Naive thymus-derived CD8-positive, alpha-beta T cell (primary cell): Measurements from ENCODE around the gene CCDC13. TPM values are rescaled to one million over a fixed set of nuclear protein-coding genes. Genes with fewer than 3 reads are reported as not detected.

Experiments
- ATAC-seq, 2 donors: fragments of 150-1000 bp; cut with Tn5 transposase in 1 of 2; sonication (Bioruptor Pico), chemical (Tn5 transposase) in 1 of 2; 1 replicate in 1 of 2; 2 replicates in 1 of 2; pipeline ENCODE4 v1.10.0; 2021; ENCODE audit warnings: mild to moderate bottlenecking in 2 of 2, moderate library complexity in 2 of 2
- POLR2A ChIA-PET: fragments of 350-600 bp; sonication (Branson Sonifier 250); formaldehyde crosslinking; loops from one replicate; lab custom pipeline; 2021; ENCODE audit warnings: antibody characterized with exemption; lab: Charles Lee
- DNase-seq, 10 donors: peaks; one replicate each; pipeline versions ENCODE4 v3.0.0 to v3.0.0-alpha.2; 2020 to 2022
- H3K27ac Mint-ChIP-seq, 10 donors: one replicate each; pipeline ENCODE4 v1.8.0; 2020 to 2022; ENCODE audit warnings: mild to moderate bottlenecking in 10 of 10, mixed read lengths in 10 of 10, moderate library complexity in 4 of 10, inconsistent platforms in 1 of 10
- H3K27me3 Mint-ChIP-seq, 5 donors: one replicate each; pipeline ENCODE4 v1.8.0; 2021 to 2022; ENCODE audit warnings: mixed read lengths in 5 of 5
- H3K36me3 Mint-ChIP-seq, 3 donors: one replicate each; pipeline ENCODE4 v1.8.0; 2020 to 2022; ENCODE audit warnings: mixed read lengths in 3 of 3, mild to moderate bottlenecking in 2 of 3, inconsistent platforms in 1 of 3
- H3K4me1 Mint-ChIP-seq, 4 donors: one replicate each; pipeline ENCODE4 v1.8.0; 2021 to 2022; ENCODE audit warnings: mixed read lengths in 4 of 4
- H3K4me3 Mint-ChIP-seq, 10 donors: one replicate each; pipeline ENCODE4 v1.8.0; 2020 to 2022; ENCODE audit warnings: mild to moderate bottlenecking in 10 of 10, mixed read lengths in 10 of 10, moderate library complexity in 6 of 10, inconsistent platforms in 1 of 10
- H3K9me3 Mint-ChIP-seq, 9 donors: one replicate each; pipeline ENCODE4 v1.8.0; 2020 to 2022; ENCODE audit warnings: mixed read lengths in 9 of 9, mild to moderate bottlenecking in 3 of 9, inconsistent platforms in 1 of 9, moderate library complexity in 1 of 9
- polyA plus RNA-seq, 3 donors: library from polyadenylated mRNA; unstranded; fragments of 300-500 nt; fragmentation: Illumina TruSeq; gene quantifications; one replicate each; pipeline ENCODE4 v1.2.3, GENCODE V29; 2021
- total RNA-seq, 8 experiments: library from RNA in 2 of 8; stranded (reverse) in 2 of 8; gene quantifications; one replicate each; pipeline ENCODE4 v1.2.3 and lab custom pipeline; 2021 to 2026

CCDC13 gene
- total and polyA plus RNA-seq, 5 experiments from 2014 or later = 0.73 to 0.88 TPM; not detected in 3

- Mint-ChIP-seq H3K27me3 (no peaks in the 10 kb centered on the region), H3K4me3 (no peak overlapping the region), H3K4me1 (peaks cover 6 to 23% (median 12%) of the 10 kb centered on the region in 4 donors), H3K36me3 (peaks cover 0 to 55% (median 13%) of the 10 kb centered on the region in 3 donors), H3K27ac (peak overlapping the region in 1 of 10 donors; percentile 12), H3K9me3 (no peaks in the 10 kb centered on the region)
- POLR2A ChIA-PET = no interaction called here
- ATAC-seq (no peak), DNase-seq (no peak)
Observed at GRCh38 chr3:42790714-42791229, 17.7 kb upstream of the CCDC13 start.

DNA sequence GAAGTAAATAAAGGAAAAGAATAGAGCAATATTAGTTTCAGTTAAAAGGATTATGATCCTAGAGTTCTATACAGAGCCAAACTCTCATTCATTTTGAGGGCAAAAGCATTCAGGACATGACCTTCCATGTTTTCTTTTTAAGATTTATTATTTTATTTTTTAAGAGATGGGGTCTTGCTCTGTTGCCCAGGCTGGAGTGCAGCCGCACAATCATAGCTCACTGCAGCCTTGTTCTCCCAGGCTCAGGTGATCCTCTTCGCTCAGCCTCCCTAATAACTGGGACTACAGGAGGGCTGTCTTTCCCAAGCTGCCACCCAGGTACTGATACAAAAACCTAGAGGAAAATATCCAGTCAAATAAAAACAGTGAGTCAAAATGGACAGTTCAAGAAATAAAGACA lies 13.6 kb upstream of the CCDC13 start:
- peaks cover 2 to 8% (median 6%) of the 10 kb centered on the region in 4 donors for H3K4me1 Mint-ChIP-seq
- DNase-seq = no peak
- no peak for ATAC-seq
- H3K36me3 Mint-ChIP-seq = peaks cover 0 to 62% (median 7%) of the 10 kb centered on the region in 3 donors
- H3K27me3 Mint-ChIP-seq = no peaks in the 10 kb centered on the region
- no peak overlapping the region for H3K27ac Mint-ChIP-seq
- no peaks in the 10 kb centered on the region for H3K9me3 Mint-ChIP-seq
- no peak overlapping the region for H3K4me3 Mint-ChIP-seq
- POLR2A ChIA-PET = no interaction called here

GRCh38 chr3:42786212-42786611 lies 13.2 kb upstream of the CCDC13 start:
- no peak for DNase-seq
- H3K27me3 Mint-ChIP-seq = no peaks in the 10 kb centered on the region
- no peak for ATAC-seq
- POLR2A ChIA-PET = no interaction called here
- peaks cover 0 to 61% (median 7%) of the 10 kb centered on the region in 3 donors for H3K36me3 Mint-ChIP-seq
- no peak overlapping the region for H3K27ac Mint-ChIP-seq
- H3K4me3 Mint-ChIP-seq = no peak overlapping the region
- H3K9me3 Mint-ChIP-seq = no peaks in the 10 kb centered on the region
- H3K4me1 Mint-ChIP-seq = peaks cover 2 to 8% (median 6%) of the 10 kb centered on the region in 4 donors

DNA sequence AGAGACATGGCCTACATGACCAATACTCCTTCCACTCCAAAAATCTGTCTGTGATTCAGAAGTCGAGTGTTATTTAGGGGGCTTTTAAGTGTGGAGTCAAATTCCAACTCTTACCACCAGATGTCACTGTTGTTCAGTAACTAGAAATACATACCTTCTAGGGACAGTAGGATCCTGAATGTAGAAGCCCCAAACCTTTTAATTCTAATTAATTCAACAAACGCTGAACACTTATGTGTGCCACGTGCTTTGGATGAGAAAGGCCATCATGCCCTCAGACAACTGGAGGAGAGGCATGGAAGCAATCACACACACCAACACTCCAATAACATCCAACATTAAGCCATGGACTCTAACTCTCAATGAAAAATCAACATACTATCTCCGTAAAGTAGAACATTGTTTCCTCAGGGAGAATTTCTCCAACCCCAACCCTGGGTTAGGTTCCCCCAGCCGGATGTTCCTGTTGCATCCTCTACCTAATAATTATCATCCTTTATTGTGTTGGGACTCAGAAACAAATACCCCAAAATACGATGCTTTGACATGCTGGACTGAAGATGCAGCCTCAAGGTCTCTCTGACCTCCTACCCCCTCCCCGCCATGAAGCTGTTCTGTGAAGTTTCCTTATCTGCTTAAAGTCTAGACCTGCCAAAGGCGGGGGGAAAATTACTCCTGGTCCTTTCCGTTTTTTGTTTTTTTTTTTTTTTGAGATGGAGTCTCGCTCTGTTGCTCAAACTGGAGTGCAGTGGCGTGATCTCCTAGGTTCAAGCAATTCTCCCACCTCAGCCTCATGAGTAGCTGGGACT lies 8.0 kb upstream of the CCDC13 start:
- Mint-ChIP-seq H3K9me3 (no peaks in the 10 kb centered on the region), H3K4me1 (peaks cover 0 to 3% (median 1%) of the 10 kb centered on the region in 4 donors), H3K4me3 (no peak overlapping the region), H3K27ac (no peak overlapping the region), H3K36me3 (peaks cover 0 to 28% (median 2%) of the 10 kb centered on the region in 3 donors), H3K27me3 (no peaks in the 10 kb centered on the region)
- POLR2A ChIA-PET = no interaction called here
- ATAC-seq = peak; percentile 82 to 91
- peak in 6 of 10 donors; percentile 28 to 71 (median 57) for DNase-seq

DNA sequence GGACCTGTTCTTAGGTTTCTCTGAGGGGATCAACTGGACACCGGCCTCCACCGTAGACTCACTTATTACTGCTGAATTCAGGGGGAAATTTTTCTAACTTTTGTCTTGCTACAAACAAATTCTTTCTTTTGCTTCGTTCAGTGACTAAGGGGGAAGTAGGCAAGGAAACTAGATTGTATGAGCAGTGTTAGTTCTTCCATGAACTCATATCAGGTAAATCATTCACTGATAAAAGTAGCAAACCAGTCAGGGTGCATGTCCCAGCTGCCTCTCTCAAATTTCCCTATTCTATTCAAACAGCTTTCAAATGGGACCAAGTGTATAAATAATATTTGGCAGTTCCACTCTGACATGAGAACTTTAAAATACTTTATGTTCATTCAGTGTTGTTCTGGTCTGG lies 7.3 kb upstream of the CCDC13 start:
- DNase-seq (no peak), ATAC-seq (no peak)
- POLR2A ChIA-PET = no interaction called here
- peaks cover 0 to 3% (median 1%) of the 10 kb centered on the region in 4 donors for H3K4me1 Mint-ChIP-seq
- no peak overlapping the region for H3K27ac Mint-ChIP-seq
- no peaks in the 10 kb centered on the region for H3K27me3 Mint-ChIP-seq
- H3K4me3 Mint-ChIP-seq = no peak overlapping the region
- peaks cover 0 to 22% (median 2%) of the 10 kb centered on the region in 3 donors for H3K36me3 Mint-ChIP-seq
- no peaks in the 10 kb centered on the region for H3K9me3 Mint-ChIP-seq

- H3K27me3 Mint-ChIP-seq = no peaks in the 10 kb centered on the region
- H3K27ac Mint-ChIP-seq = no peak overlapping the region
- H3K4me1 Mint-ChIP-seq = peaks cover 0 to 5% (median 3%) of the 10 kb centered on the region in 4 donors
- POLR2A ChIA-PET = no interaction called here
- DNase-seq = no peak
- no peaks in the 10 kb centered on the region for H3K9me3 Mint-ChIP-seq
- peaks cover 0 to 11% (median 2%) of the 10 kb centered on the region in 3 donors for H3K36me3 Mint-ChIP-seq
- no peak overlapping the region for H3K4me3 Mint-ChIP-seq
- no peak for ATAC-seq
Observed at GRCh38 chr3:42778644-42779043, 5.6 kb upstream of the CCDC13 start.

- no peak for DNase-seq
- H3K27ac Mint-ChIP-seq = peak overlapping the region; percentile 48 to 98 (median 96)
- peak overlapping the region; percentile 87 to 98 (median 91) for H3K4me3 Mint-ChIP-seq
- peaks cover 0 to 2% (median 0%) of the 10 kb centered on the region in 9 donors for H3K9me3 Mint-ChIP-seq
- POLR2A ChIA-PET = no interaction called here
- no peaks in the 10 kb centered on the region for H3K36me3 Mint-ChIP-seq
- H3K4me1 Mint-ChIP-seq = peaks cover 9 to 16% (median 11%) of the 10 kb centered on the region in 4 donors
- no peaks in the 10 kb centered on the region for H3K27me3 Mint-ChIP-seq
- peak; percentile 10 to 26 for ATAC-seq
Observed at GRCh38 chr3:42773409-42773751, 327 bp upstream of the CCDC13 start.

GRCh38 chr3:42771271-42771670 lies 1.8 kb downstream of the CCDC13 start:
- peaks cover 0 to 2% (median 0%) of the 10 kb centered on the region in 9 donors for H3K9me3 Mint-ChIP-seq
- H3K36me3 Mint-ChIP-seq = no peaks in the 10 kb centered on the region
- POLR2A ChIA-PET = interaction anchor here (1.6 kb wide), 1 partner anchor 110 kb away, joined by 4 read pairs; no protein-coding TSS in a partner anchor
- peak overlapping the region in 6 of 10 donors; percentile 9 to 86 (median 16) for H3K27ac Mint-ChIP-seq
- no peak for ATAC-seq
- H3K27me3 Mint-ChIP-seq = no peaks in the 10 kb centered on the region
- no peak for DNase-seq
- peaks cover 9 to 16% (median 11%) of the 10 kb centered on the region in 4 donors for H3K4me1 Mint-ChIP-seq
- peak overlapping the region in 5 of 10 donors; percentile 38 to 89 (median 50) for H3K4me3 Mint-ChIP-seq

GRCh38 chr3:42769477-42770131 lies 3.4 kb downstream of the CCDC13 start:
- H3K4me1 Mint-ChIP-seq = peaks cover 9 to 18% (median 11%) of the 10 kb centered on the region in 4 donors
- no peak for ATAC-seq
- H3K36me3 Mint-ChIP-seq = no peaks in the 10 kb centered on the region
- H3K27me3 Mint-ChIP-seq = no peaks in the 10 kb centered on the region
- DNase-seq = no peak
- no peak overlapping the region for H3K4me3 Mint-ChIP-seq
- H3K9me3 Mint-ChIP-seq = peaks cover 0 to 2% (median 0%) of the 10 kb centered on the region in 9 donors
- no peak overlapping the region for H3K27ac Mint-ChIP-seq
- POLR2A ChIA-PET = interaction anchor here (1.6 kb wide), 1 partner anchor 112 kb away, joined by 4 read pairs; no protein-coding TSS in a partner anchor

GRCh38 chr3:42764561-42765295 lies 8.3 kb downstream of the CCDC13 start:
- no peak overlapping the region for H3K4me3 Mint-ChIP-seq
- POLR2A ChIA-PET = no interaction called here
- H3K4me1 Mint-ChIP-seq = peaks cover 0 to 5% (median 0%) of the 10 kb centered on the region in 4 donors
- ATAC-seq (no peak), DNase-seq (no peak)
- no peaks in the 10 kb centered on the region for H3K9me3 Mint-ChIP-seq
- no peak overlapping the region for H3K27ac Mint-ChIP-seq
- H3K36me3 Mint-ChIP-seq = no peaks in the 10 kb centered on the region
- no peaks in the 10 kb centered on the region for H3K27me3 Mint-ChIP-seq

DNA sequence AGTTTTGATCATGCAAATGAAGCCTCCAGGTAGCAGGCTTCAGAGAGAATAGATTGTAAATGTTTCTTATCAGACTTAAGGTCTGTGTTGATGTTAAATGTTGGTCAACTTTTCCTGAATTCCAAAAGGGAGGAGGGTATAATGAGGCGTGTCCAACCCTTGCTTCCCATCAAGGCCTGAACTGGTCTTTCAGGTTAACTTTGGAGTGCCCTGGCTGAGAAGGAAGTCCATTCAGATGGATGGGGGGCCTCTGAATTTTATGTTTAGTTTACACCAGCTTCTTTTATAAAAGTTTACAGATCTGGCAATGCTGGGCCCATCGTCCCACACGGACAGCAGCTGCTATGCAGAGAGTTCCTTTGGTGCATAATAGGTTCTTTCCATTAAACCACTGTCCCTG lies 8.9 kb downstream of the CCDC13 start:
- H3K36me3 Mint-ChIP-seq = no peaks in the 10 kb centered on the region
- ATAC-seq = no peak

GRCh38 chr3:42763021-42763420 lies 10.0 kb downstream of the CCDC13 start:
- Mint-ChIP-seq H3K36me3 (no peaks in the 10 kb centered on the region), H3K4me1 (peaks cover 0 to 5% (median 0%) of the 10 kb centered on the region in 4 donors), H3K9me3 (no peaks in the 10 kb centered on the region), H3K27me3 (peaks cover 0 to 11% (median 5%) of the 10 kb centered on the region in 5 donors), H3K4me3 (no peak overlapping the region), H3K27ac (no peak overlapping the region)
- POLR2A ChIA-PET = interaction anchor here (0.6 kb wide), 1 partner anchor 185 kb away, joined by 3 read pairs; no protein-coding TSS in a partner anchor
- ATAC-seq (no peak), DNase-seq (no peak)

More for the DNA sequence above, 8.9 kb downstream of the CCDC13 start:
- Mint-ChIP-seq H3K4me1 (peaks cover 0 to 5% (median 0%) of the 10 kb centered on the region in 4 donors), H3K27ac (no peak overlapping the region), H3K4me3 (no peak overlapping the region), H3K9me3 (no peaks in the 10 kb centered on the region), H3K27me3 (peaks cover 0 to 2% (median 0%) of the 10 kb centered on the region in 5 donors)
- POLR2A ChIA-PET = no interaction called here
- no peak for DNase-seq
